HT-29 (cell line): Measurements from ENCODE around the gene FAM124B. TPM values are rescaled to one million over a fixed set of nuclear protein-coding genes. Genes with fewer than 3 reads are reported as not detected.

Source experiments
- DNase-seq: peaks from one replicate; pipeline ENCODE4 v3.0.0-alpha.2; 2015; ENCODE audit warnings: low spot score
- total RNA-seq: library from RNA; depleted of rRNA; stranded (reverse); fragments of >200 nt; shearing (Covaris generic); gene quantifications from 2 replicates; pipeline ENCODE4 v1.2.3, GENCODE V29; 2014; rRNA removed

The FAM124B gene
- not detected in 2 replicates for total RNA-seq

GRCh38 chr2:224401641-224402342 is at the start of gene FAM124B:
Gene FAM124B (minus strand): TSS chr2:224402107. CDS start chr2:224401768, 339 bp downstream.
- DNase-seq, result no peak

- DNase-seq, result peak; percentile 54
Measured at GRCh38 chr2:224449212-224450147, 47.6 kb upstream of the FAM124B start.

- DNase-seq, result no peak
Measured at GRCh38 chr2:224448236-224448635, 46.3 kb upstream of the FAM124B start.

- DNase-seq, result no peak
Measured at GRCh38 chr2:224444783-224445182, 42.9 kb upstream of the FAM124B start.

GRCh38 chr2:224444021-224444420 is 42.1 kb upstream of the FAM124B start:
- DNase-seq, result no peak

- no peak for DNase-seq
Measured at GRCh38 chr2:224442071-224442967, 40.4 kb upstream of the FAM124B start.

- DNase-seq, result no peak
Measured at GRCh38 chr2:224440988-224441387, 39.1 kb upstream of the FAM124B start.

- no peak for DNase-seq
Measured at GRCh38 chr2:224438726-224439125, 36.8 kb upstream of the FAM124B start.

GRCh38 chr2:224436634-224437033 is 34.7 kb upstream of the FAM124B start:
- no peak for DNase-seq

GRCh38 chr2:224434618-224435017 is 32.7 kb upstream of the FAM124B start:
- DNase-seq, result no peak

GRCh38 chr2:224433442-224433841 is 31.5 kb upstream of the FAM124B start:
- DNase-seq, result no peak

GRCh38 chr2:224432003-224432579 is 30.2 kb upstream of the FAM124B start:
- no peak for DNase-seq

- no peak for DNase-seq
Measured at GRCh38 chr2:224429441-224429810, 27.5 kb upstream of the FAM124B start.

GRCh38 chr2:224428787-224429440 is 27.0 kb upstream of the FAM124B start:
- no peak for DNase-seq

- no peak for DNase-seq
Measured at GRCh38 chr2:224427471-224427870, 25.6 kb upstream of the FAM124B start.

- no peak for DNase-seq
Measured at GRCh38 chr2:224426656-224427055, 24.7 kb upstream of the FAM124B start.

- no peak for DNase-seq
Measured at GRCh38 chr2:224421065-224421464, 19.2 kb upstream of the FAM124B start.

GRCh38 chr2:224417947-224418346 is 16.0 kb upstream of the FAM124B start:
- DNase-seq, result no peak

GRCh38 chr2:224417361-224417729 is 15.4 kb upstream of the FAM124B start:
- DNase-seq, result peak; percentile 47

GRCh38 chr2:224416656-224417360 is 14.9 kb upstream of the FAM124B start:
- DNase-seq, result no peak
